Effector memory CD8-positive, alpha-beta T cell (primary cell): ENCODE data around the gene VHLL.

Experiments used
- ATAC-seq: fragments of 150-1000 bp; cut with Tn5 transposase; replicated peaks from 2 replicates; pipeline ENCODE4 v1.10.0; 2021; ENCODE audit warnings: mild to moderate bottlenecking, moderate library complexity
- DNase-seq, 3 experiments: peaks; one replicate each; pipeline ENCODE4 v3.0.0; 2021
- H3K27ac Mint-ChIP-seq, 2 donors: one replicate each; pipeline ENCODE4 v1.8.0; 2022; ENCODE audit warnings: mild to moderate bottlenecking in 2 of 2, mixed read lengths in 2 of 2, moderate library complexity in 2 of 2
- H3K27me3 Mint-ChIP-seq, 2 donors: one replicate each; pipeline ENCODE4 v1.8.0; 2022; ENCODE audit warnings: mixed read lengths in 2 of 2
- H3K36me3 Mint-ChIP-seq: one replicate; pipeline ENCODE4 v1.8.0; 2022; ENCODE audit warnings: mild to moderate bottlenecking, moderate library complexity, mixed read lengths; ENCODE audit not compliant: insufficient read depth
- H3K4me1 Mint-ChIP-seq, 2 donors: one replicate each; pipeline ENCODE4 v1.8.0; 2022; ENCODE audit warnings: low read depth in 2 of 2, mixed read lengths in 2 of 2
- H3K4me3 Mint-ChIP-seq, 2 donors: one replicate each; pipeline ENCODE4 v1.8.0; 2022; ENCODE audit warnings: mild to moderate bottlenecking in 2 of 2, mixed read lengths in 2 of 2, moderate library complexity in 2 of 2
- H3K9me3 Mint-ChIP-seq, 2 donors: one replicate each; pipeline ENCODE4 v1.8.0; 2022; ENCODE audit warnings: mixed read lengths in 2 of 2

VHLL gene

GRCh38 chr1:156316909-156317308 lies 17.8 kb upstream of the VHLL start:
- ATAC-seq = no peak
- Mint-ChIP-seq H3K4me1 (no peaks in the 10 kb centered on the region), H3K36me3 (peaks cover 84% of the 10 kb centered on the region), H3K27ac (no peak overlapping the region), H3K4me3 (no peak overlapping the region), H3K27me3 (no peaks in the 10 kb centered on the region), H3K9me3 (no peaks in the 10 kb centered on the region)
- no peak for DNase-seq

GRCh38 chr1:156310962-156311361 lies 11.9 kb upstream of the VHLL start:
- H3K4me3 Mint-ChIP-seq = no peak overlapping the region
- no peaks in the 10 kb centered on the region for H3K27me3 Mint-ChIP-seq
- peaks cover 69% of the 10 kb centered on the region for H3K36me3 Mint-ChIP-seq
- no peaks in the 10 kb centered on the region for H3K4me1 Mint-ChIP-seq
- no peaks in the 10 kb centered on the region for H3K9me3 Mint-ChIP-seq
- no peak overlapping the region for H3K27ac Mint-ChIP-seq
- ATAC-seq (no peak), DNase-seq (no peak)

- H3K27me3 Mint-ChIP-seq = no peaks in the 10 kb centered on the region
- DNase-seq (no peak), ATAC-seq (no peak)
- H3K9me3 Mint-ChIP-seq = no peaks in the 10 kb centered on the region
- no peaks in the 10 kb centered on the region for H3K4me1 Mint-ChIP-seq
- H3K36me3 Mint-ChIP-seq = peaks cover 62% of the 10 kb centered on the region
- no peak overlapping the region for H3K4me3 Mint-ChIP-seq
- H3K27ac Mint-ChIP-seq = no peak overlapping the region
These were observed 9.0 kb upstream of the VHLL start for GRCh38 chr1:156308078-156308477.

GRCh38 chr1:156305215-156305614 lies 6.1 kb upstream of the VHLL start:
- Mint-ChIP-seq H3K27me3 (no peaks in the 10 kb centered on the region), H3K36me3 (peaks cover 46% of the 10 kb centered on the region), H3K9me3 (no peaks in the 10 kb centered on the region), H3K27ac (no peak overlapping the region), H3K4me3 (no peak overlapping the region), H3K4me1 (no peaks in the 10 kb centered on the region)
- ATAC-seq (no peak), DNase-seq (no peak)

GRCh38 chr1:156303241-156303640 lies 4.1 kb upstream of the VHLL start:
- Mint-ChIP-seq H3K27ac (no peak overlapping the region), H3K36me3 (peaks cover 32% of the 10 kb centered on the region), H3K4me3 (no peak overlapping the region), H3K4me1 (no peaks in the 10 kb centered on the region), H3K9me3 (no peaks in the 10 kb centered on the region), H3K27me3 (no peaks in the 10 kb centered on the region)
- DNase-seq (no peak), ATAC-seq (no peak)

GRCh38 chr1:156295391-156295947 lies 3.6 kb downstream of the VHLL start, which contains the start of gene GLMP:
Gene GLMP (minus strand): TSS chr1:156295679. CDS start chr1:156295645, 34 bp downstream.
- peaks cover 7% of the 10 kb centered on the region for H3K36me3 Mint-ChIP-seq
- ATAC-seq (peak; percentile 95), DNase-seq (peak; percentile 26 to 31 (median 29))
- no peaks in the 10 kb centered on the region for H3K27me3 Mint-ChIP-seq
- H3K9me3 Mint-ChIP-seq = no peaks in the 10 kb centered on the region
- H3K4me1 Mint-ChIP-seq = peaks cover 12 to 16% of the 10 kb centered on the region in 2 donors
- peak within 1 kb of the TSS; percentile 90 to 93 for H3K4me3 Mint-ChIP-seq
- peak within 1 kb of the TSS; percentile 93 to 95 for H3K27ac Mint-ChIP-seq

- peaks cover 12 to 16% of the 10 kb centered on the region in 2 donors for H3K4me1 Mint-ChIP-seq
- no peak for DNase-seq
These were observed 5.2 kb downstream of the VHLL start for GRCh38 chr1:156293895-156294294.

GRCh38 chr1:156293098-156293434 lies 6.0 kb downstream of the VHLL start:
- H3K27ac Mint-ChIP-seq = peak overlapping the region in 1 of 2 donors; percentile 28
- H3K27me3 Mint-ChIP-seq = no peaks in the 10 kb centered on the region
- no peaks in the 10 kb centered on the region for H3K9me3 Mint-ChIP-seq
- ATAC-seq (no peak), DNase-seq (no peak)
- H3K36me3 Mint-ChIP-seq = peaks cover 13% of the 10 kb centered on the region
- peaks cover 12 to 16% of the 10 kb centered on the region in 2 donors for H3K4me1 Mint-ChIP-seq
- no peak overlapping the region for H3K4me3 Mint-ChIP-seq

More at GRCh38 chr1:156293895-156294294, 5.2 kb downstream of the VHLL start:
- no peaks in the 10 kb centered on the region for H3K9me3 Mint-ChIP-seq
- H3K4me3 Mint-ChIP-seq = peak overlapping the region in 1 of 2 donors; percentile 93
- H3K27me3 Mint-ChIP-seq = no peaks in the 10 kb centered on the region
- peaks cover 8% of the 10 kb centered on the region for H3K36me3 Mint-ChIP-seq
- H3K27ac Mint-ChIP-seq = no peak overlapping the region
- ATAC-seq = no peak

GRCh38 chr1:156291226-156292061 lies 7.7 kb downstream of the VHLL start:
- DNase-seq (no peak), ATAC-seq (peak; percentile 40)
- Mint-ChIP-seq H3K36me3 (peaks cover 15% of the 10 kb centered on the region), H3K4me1 (peaks cover 12 to 16% of the 10 kb centered on the region in 2 donors), H3K4me3 (no peak overlapping the region), H3K27me3 (no peaks in the 10 kb centered on the region), H3K27ac (peak overlapping the region in 1 of 2 donors; percentile 17), H3K9me3 (no peaks in the 10 kb centered on the region)

- ATAC-seq = no peak
- DNase-seq = no peak
- H3K4me1 Mint-ChIP-seq = peaks cover 5 to 11% of the 10 kb centered on the region in 2 donors
- no peaks in the 10 kb centered on the region for H3K9me3 Mint-ChIP-seq
- no peak overlapping the region for H3K4me3 Mint-ChIP-seq
- H3K36me3 Mint-ChIP-seq = peaks cover 19% of the 10 kb centered on the region
- H3K27me3 Mint-ChIP-seq = no peaks in the 10 kb centered on the region
- H3K27ac Mint-ChIP-seq = no peak overlapping the region
These were observed 9.2 kb downstream of the VHLL start for GRCh38 chr1:156289857-156290256.

- H3K36me3 Mint-ChIP-seq = peaks cover 25% of the 10 kb centered on the region
- H3K4me3 Mint-ChIP-seq = peak overlapping the region in 1 of 2 donors; percentile 23
- H3K9me3 Mint-ChIP-seq = no peaks in the 10 kb centered on the region
- H3K27ac Mint-ChIP-seq = no peak overlapping the region
- H3K27me3 Mint-ChIP-seq = no peaks in the 10 kb centered on the region
- no peak for DNase-seq
- ATAC-seq = no peak
- peaks cover 18 to 26% of the 10 kb centered on the region in 2 donors for H3K4me1 Mint-ChIP-seq
These were observed 13.0 kb downstream of the VHLL start for GRCh38 chr1:156286061-156286460.

- H3K9me3 Mint-ChIP-seq = no peaks in the 10 kb centered on the region
- H3K36me3 Mint-ChIP-seq = peaks cover 25% of the 10 kb centered on the region
- no peak overlapping the region for H3K4me3 Mint-ChIP-seq
- no peak overlapping the region for H3K27ac Mint-ChIP-seq
- ATAC-seq (no peak), DNase-seq (no peak)
- H3K27me3 Mint-ChIP-seq = no peaks in the 10 kb centered on the region
- peaks cover 23 to 30% of the 10 kb centered on the region in 2 donors for H3K4me1 Mint-ChIP-seq
These were observed 13.7 kb downstream of the VHLL start for GRCh38 chr1:156285437-156285836.

GRCh38 chr1:156284757-156285156 lies 14.3 kb downstream of the VHLL start:
- ATAC-seq (no peak), DNase-seq (no peak)
- no peaks in the 10 kb centered on the region for H3K9me3 Mint-ChIP-seq
- H3K27me3 Mint-ChIP-seq = no peaks in the 10 kb centered on the region
- H3K4me3 Mint-ChIP-seq = no peak overlapping the region
- peaks cover 26 to 33% of the 10 kb centered on the region in 2 donors for H3K4me1 Mint-ChIP-seq
- H3K27ac Mint-ChIP-seq = no peak overlapping the region
- peaks cover 25% of the 10 kb centered on the region for H3K36me3 Mint-ChIP-seq

GRCh38 chr1:156284112-156284511 lies 15.0 kb downstream of the VHLL start, which contains the start of gene TMEM79:
Gene TMEM79 (plus strand): TSS chr1:156284325. CDS start chr1:156285227, 902 bp downstream.
- DNase-seq (no peak), ATAC-seq (no peak)
- H3K27ac Mint-ChIP-seq = peak within 1 kb of the TSS; percentile 94 to 98
- peaks cover 25% of the 10 kb centered on the region for H3K36me3 Mint-ChIP-seq
- H3K9me3 Mint-ChIP-seq = no peaks in the 10 kb centered on the region
- H3K27me3 Mint-ChIP-seq = no peaks in the 10 kb centered on the region
- peak within 1 kb of the TSS; percentile 89 to 99 for H3K4me3 Mint-ChIP-seq
- peaks cover 26 to 33% of the 10 kb centered on the region in 2 donors for H3K4me1 Mint-ChIP-seq
